ENCODE measurements around the gene ODF2L.
A peak's percentile ranks its signal among the peaks of the same experiment; 100 is the strongest.

ODF2L gene, protein sequence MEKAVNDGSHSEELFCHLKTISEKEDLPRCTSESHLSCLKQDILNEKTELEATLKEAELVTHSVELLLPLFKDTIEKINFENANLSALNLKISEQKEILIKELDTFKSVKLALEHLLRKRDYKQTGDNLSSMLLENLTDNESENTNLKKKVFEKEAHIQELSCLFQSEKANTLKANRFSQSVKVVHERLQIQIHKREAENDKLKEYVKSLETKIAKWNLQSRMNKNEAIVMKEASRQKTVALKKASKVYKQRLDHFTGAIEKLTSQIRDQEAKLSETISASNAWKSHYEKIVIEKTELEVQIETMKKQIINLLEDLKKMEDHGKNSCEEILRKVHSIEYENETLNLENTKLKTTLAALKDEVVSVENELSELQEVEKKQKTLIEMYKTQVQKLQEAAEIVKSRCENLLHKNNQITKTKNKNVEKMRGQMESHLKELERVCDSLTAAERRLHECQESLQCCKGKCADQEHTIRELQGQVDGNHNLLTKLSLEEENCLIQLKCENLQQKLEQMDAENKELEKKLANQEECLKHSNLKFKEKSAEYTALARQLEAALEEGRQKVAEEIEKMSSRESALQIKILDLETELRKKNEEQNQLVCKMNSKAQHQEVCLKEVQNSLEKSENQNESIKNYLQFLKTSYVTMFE

DNA sequence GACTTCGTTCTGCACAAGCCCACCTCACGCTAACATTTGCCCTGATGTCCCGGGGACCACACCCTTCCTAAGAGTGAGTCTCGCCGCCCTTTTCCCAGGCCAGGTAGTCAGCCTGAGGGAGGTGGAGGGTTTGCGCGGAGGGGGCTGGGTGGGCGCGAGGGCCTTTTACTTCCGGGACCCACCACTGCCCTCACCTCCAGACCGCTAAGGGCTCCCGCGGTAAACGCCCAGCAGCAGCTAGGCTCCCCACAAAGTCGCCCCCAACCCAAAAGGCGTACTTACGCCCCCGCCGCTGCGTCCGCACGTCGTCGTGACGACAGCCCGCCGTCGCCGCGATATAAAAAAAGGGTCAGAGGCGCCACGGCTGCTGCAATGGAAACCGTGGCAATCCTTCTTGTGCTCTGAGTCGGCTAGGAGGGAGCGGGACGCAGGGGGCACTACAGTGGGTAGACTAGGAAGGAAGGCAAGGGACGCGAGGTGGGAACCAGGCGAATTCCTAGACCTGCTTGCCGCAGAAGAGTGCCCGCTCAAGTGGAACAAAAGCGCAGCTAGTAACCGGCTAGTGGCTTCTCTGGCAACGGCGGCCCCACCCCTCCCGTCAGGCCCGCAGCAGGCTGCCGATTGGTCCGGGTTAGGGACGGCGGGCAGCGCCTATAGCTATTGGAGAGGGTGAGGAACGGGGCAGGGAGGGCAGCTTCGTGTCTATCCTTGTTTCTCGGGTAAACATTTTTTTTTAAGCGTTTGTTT is at the start of gene ODF2L:
Gene ODF2L (minus strand): TSS at position 573 of the 747 bp plus-strand sequence. CDS start 9,296 bp downstream, outside the sequence.
- peak; percentile 99 for ATAC-seq (ENCODE audit: low read depth)
- TF ChIP-seq, protein P1, sequence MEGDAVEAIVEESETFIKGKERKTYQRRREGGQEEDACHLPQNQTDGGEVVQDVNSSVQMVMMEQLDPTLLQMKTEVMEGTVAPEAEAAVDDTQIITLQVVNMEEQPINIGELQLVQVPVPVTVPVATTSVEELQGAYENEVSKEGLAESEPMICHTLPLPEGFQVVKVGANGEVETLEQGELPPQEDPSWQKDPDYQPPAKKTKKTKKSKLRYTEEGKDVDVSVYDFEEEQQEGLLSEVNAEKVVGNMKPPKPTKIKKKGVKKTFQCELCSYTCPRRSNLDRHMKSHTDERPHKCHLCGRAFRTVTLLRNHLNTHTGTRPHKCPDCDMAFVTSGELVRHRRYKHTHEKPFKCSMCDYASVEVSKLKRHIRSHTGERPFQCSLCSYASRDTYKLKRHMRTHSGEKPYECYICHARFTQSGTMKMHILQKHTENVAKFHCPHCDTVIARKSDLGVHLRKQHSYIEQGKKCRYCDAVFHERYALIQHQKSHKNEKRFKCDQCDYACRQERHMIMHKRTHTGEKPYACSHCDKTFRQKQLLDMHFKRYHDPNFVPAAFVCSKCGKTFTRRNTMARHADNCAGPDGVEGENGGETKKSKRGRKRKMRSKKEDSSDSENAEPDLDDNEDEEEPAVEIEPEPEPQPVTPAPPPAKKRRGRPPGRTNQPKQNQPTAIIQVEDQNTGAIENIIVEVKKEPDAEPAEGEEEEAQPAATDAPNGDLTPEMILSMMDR (IDR thresholded peaks at IDR 0.05; ENCODE audit: poor library complexity, severe bottlenecking) = no peak
- DNase-seq (ENCODE audit: low spot score) = peak; percentile 89
- no peaks in the 10 kb centered on the region for H3K27me3 ChIP-seq (ENCODE audit: insufficient read depth, poor library complexity, severe bottlenecking)
- no peaks in the 10 kb centered on the region for H3K9me3 ChIP-seq (ENCODE audit: severe bottlenecking)
- peak within 1 kb of the TSS; percentile 60 for H3K27ac ChIP-seq (ENCODE audit: poor library complexity, severe bottlenecking)
- H3K4me1 ChIP-seq (ENCODE audit: insufficient read depth, poor library complexity, severe bottlenecking) = peaks cover 12% of the 10 kb centered on the region
- H3K4me3 ChIP-seq (ENCODE audit: severe bottlenecking) = peak within 1 kb of the TSS; percentile 85
- no peaks in the 10 kb centered on the region for H3K36me3 ChIP-seq (ENCODE audit: low read depth)

DNA sequence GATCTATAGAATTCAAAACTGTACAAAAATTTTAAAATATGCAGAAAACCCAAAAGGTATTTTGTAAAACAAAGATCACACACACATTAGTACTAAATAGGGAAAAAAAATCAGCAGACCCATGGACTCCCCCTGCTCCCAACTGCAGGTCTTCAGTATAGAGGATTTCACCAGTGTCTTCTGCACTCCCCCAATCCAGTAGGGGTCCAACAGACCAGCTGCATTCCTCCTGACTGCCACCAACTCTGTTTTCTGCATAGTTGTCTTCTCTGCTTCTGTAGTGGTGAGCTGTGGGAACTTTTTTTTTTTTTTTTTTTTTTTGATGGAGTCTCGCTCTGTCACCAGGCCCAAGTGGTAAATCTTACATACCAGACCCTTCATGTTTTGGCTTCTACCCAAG is 49.8 kb upstream of the ODF2L start:
- Histone ChIP-seq H3K27me3 (ENCODE audit: insufficient read depth, poor library complexity, severe bottlenecking) (no peaks in the 10 kb centered on the region), H3K9me3 (ENCODE audit: severe bottlenecking) (no peaks in the 10 kb centered on the region), H3K4me1 (ENCODE audit: insufficient read depth, poor library complexity, severe bottlenecking) (no peaks in the 10 kb centered on the region), H3K4me3 (ENCODE audit: severe bottlenecking) (no peak overlapping the region), H3K27ac (ENCODE audit: poor library complexity, severe bottlenecking) (no peak overlapping the region), H3K36me3 (ENCODE audit: low read depth) (no peaks in the 10 kb centered on the region)
- no peak for ATAC-seq (ENCODE audit: low read depth)
- TF ChIP-seq, protein P1 (IDR thresholded peaks at IDR 0.05; ENCODE audit: poor library complexity, severe bottlenecking) = no peak
- DNase-seq (ENCODE audit: low spot score) = no peak

DNA sequence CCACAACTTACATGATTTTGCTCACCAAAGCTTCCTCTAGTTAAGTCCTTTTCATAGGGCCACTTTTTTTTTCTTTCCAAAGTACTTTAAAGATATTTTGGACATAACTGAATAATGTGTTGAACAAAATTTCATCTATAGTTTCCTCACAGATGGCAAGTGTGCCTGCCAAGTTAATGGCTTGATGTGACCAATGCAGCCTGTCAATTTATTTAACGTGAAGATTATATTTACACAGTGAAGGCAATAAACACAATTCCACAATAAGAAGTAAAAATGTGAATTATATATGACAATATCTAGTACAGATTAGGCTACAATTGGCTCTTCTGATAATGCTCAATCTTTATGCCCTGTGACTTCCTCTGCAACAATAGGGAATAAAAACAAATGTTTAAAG is 45.9 kb upstream of the ODF2L start:
- no peaks in the 10 kb centered on the region for H3K27me3 ChIP-seq (ENCODE audit: insufficient read depth, poor library complexity, severe bottlenecking)
- no peaks in the 10 kb centered on the region for H3K36me3 ChIP-seq (ENCODE audit: low read depth)
- no peak for DNase-seq (ENCODE audit: low spot score)
- no peak overlapping the region for H3K4me3 ChIP-seq (ENCODE audit: severe bottlenecking)
- no peaks in the 10 kb centered on the region for H3K4me1 ChIP-seq (ENCODE audit: insufficient read depth, poor library complexity, severe bottlenecking)
- H3K9me3 ChIP-seq (ENCODE audit: severe bottlenecking) = no peaks in the 10 kb centered on the region
- no peak for ATAC-seq (ENCODE audit: low read depth)
- TF ChIP-seq, protein P1 (IDR thresholded peaks at IDR 0.05; ENCODE audit: poor library complexity, severe bottlenecking) = no peak
- no peak overlapping the region for H3K27ac ChIP-seq (ENCODE audit: poor library complexity, severe bottlenecking)

DNA sequence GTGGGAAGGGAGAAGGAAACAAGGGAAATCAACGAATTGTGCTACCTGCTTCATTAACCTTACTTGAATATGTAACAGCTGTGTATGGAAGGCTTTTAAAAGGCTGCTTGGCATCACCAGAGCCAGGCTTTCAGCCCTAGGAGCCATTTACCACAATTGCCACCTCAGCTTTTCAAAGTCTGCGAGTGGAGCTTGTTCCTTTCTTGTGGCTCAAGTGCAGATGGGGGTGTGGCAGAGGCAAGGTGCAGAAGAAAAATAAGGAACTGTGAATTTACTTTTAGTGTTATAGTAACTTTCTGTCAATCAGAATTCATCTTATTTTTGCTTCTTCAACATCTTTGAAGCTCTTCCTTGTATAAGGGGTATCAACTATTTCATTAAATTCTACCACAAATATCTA is 45.5 kb upstream of the ODF2L start:
- no peaks in the 10 kb centered on the region for H3K9me3 ChIP-seq (ENCODE audit: severe bottlenecking)
- H3K4me1 ChIP-seq (ENCODE audit: insufficient read depth, poor library complexity, severe bottlenecking) = no peaks in the 10 kb centered on the region
- H3K36me3 ChIP-seq (ENCODE audit: low read depth) = no peaks in the 10 kb centered on the region
- H3K4me3 ChIP-seq (ENCODE audit: severe bottlenecking) = no peak overlapping the region
- no peak for DNase-seq (ENCODE audit: low spot score)
- no peaks in the 10 kb centered on the region for H3K27me3 ChIP-seq (ENCODE audit: insufficient read depth, poor library complexity, severe bottlenecking)
- no peak overlapping the region for H3K27ac ChIP-seq (ENCODE audit: poor library complexity, severe bottlenecking)
- ATAC-seq (ENCODE audit: low read depth) = no peak
- TF ChIP-seq, protein P1 (IDR thresholded peaks at IDR 0.05; ENCODE audit: poor library complexity, severe bottlenecking) = no peak

All from RWPE2 (cell line).